Panc1 (cell line): ENCODE measurements around the gene EIF2D. TPM values are rescaled to one million over a fixed set of nuclear protein-coding genes. Genes with fewer than 3 reads are reported as not detected.

Source experiments
- ATAC-seq: fragments of 200-7000 bp; cut with Tn5 transposase; 2 replicates; pipeline ENCODE4 v1.9.1; 2020; ENCODE audit warnings: mild to moderate bottlenecking, moderate library complexity
- BruUV-seq: library from RNA; stranded (reverse); fragments of 400-500 nt; replicated peaks from 2 replicates; lab custom pipeline; 2021; lab: Mats Ljungman, UMichigan
- CTCF ChIA-PET: fragments of 300-600 bp; sonication (Branson Sonifier 250); formaldehyde crosslinking; loops from one replicate; lab custom pipeline; 2022; ENCODE audit warnings: antibody characterized with exemption; lab: Charles Lee
- POLR2A ChIA-PET: fragments of 300-600 bp; sonication (Branson Sonifier 250); formaldehyde crosslinking; loops from one replicate; lab custom pipeline; 2022; ENCODE audit warnings: antibody characterized with exemption; lab: Charles Lee
- DNase-seq: peaks from one replicate; pipeline ENCODE4 v3.0.0-alpha.2; 2010; ENCODE audit warnings: low read depth, low spot score
- H3K27ac ChIP-seq: 2 replicates; pipeline ENCODE4 v1.5.1; 2011; ENCODE audit warnings: mild to moderate bottlenecking, low read length, inconsistent platforms
- H3K27me3 ChIP-seq: fragments of 200-500 bp; sonication (Bioruptor generic); 2 replicates; pipeline ENCODE4 v1.6.0; 2014; ENCODE audit warnings: low read length, inconsistent platforms; ENCODE audit not compliant: control insufficient read depth, insufficient read depth
- H3K36me3 ChIP-seq: fragments of 200-500 bp; sonication (Bioruptor generic); 2 replicates; pipeline ENCODE4 v1.5.1; 2014; ENCODE audit warnings: inconsistent platforms, mild to moderate bottlenecking, low read length, moderate library complexity; ENCODE audit not compliant: control insufficient read depth, insufficient read depth
- H3K4me1 ChIP-seq: 2 replicates; pipeline ENCODE4 v1.5.1; 2011; ENCODE audit warnings: inconsistent platforms, mild to moderate bottlenecking, low read length, moderate library complexity; ENCODE audit not compliant: control insufficient read depth, insufficient read depth
- H3K4me3 ChIP-seq, 2 experiments: 2 replicates each; pipeline ENCODE4 v1.5.1; 2011 to 2012; ENCODE audit warnings: low read depth in 2 of 2, low read length in 2 of 2, mild to moderate bottlenecking in 2 of 2, inconsistent platforms in 1 of 2, moderate library complexity in 1 of 2
- H3K9me3 ChIP-seq: fragments of 200-500 bp; sonication (Bioruptor generic); 2 replicates; pipeline ENCODE4 v1.5.1; 2014; ENCODE audit warnings: low read depth, mild to moderate bottlenecking, inconsistent platforms, low read length, moderate library complexity; ENCODE audit not compliant: control insufficient read depth, insufficient read depth
- CTCF ChIP-seq: fragments of 450-650 bp; IDR thresholded peaks from 2 replicates; pipeline ENCODE4 v1.5.1; 2017; ENCODE audit warnings: mild to moderate bottlenecking
- POLR2AphosphoS5 ChIP-seq: IDR thresholded peaks from 2 replicates; pipeline ENCODE4 v1.6.1; 2012; ENCODE audit warnings: mild to moderate bottlenecking, low read depth, low read length, moderate library complexity
- REST ChIP-seq, 2 experiments: IDR thresholded peaks; 2 replicates each; pipeline ENCODE4 v1.6.1; 2011 to 2012; ENCODE audit warnings: low read depth in 2 of 2, control low read depth in 1 of 2, low read length in 1 of 2, mild to moderate bottlenecking in 1 of 2, moderate library complexity in 1 of 2; ENCODE audit not compliant: insufficient read depth in 1 of 2
- SIN3A ChIP-seq: IDR thresholded peaks from 2 replicates; pipeline ENCODE4 v1.6.1; 2012; ENCODE audit warnings: low read depth, mild to moderate bottlenecking, low read length, moderate library complexity, borderline replicate concordance; ENCODE audit not compliant: insufficient read depth
- TCF7L2 ChIP-seq: IDR thresholded peaks from 2 replicates; pipeline ENCODE4 v1.6.1; 2011; ENCODE audit warnings: mild to moderate bottlenecking, low read depth, low read length, inconsistent platforms
- in situ Hi-C: cut with HindIII; loops from 2 replicates; pipeline ENCODE4 v1.10.0; 2016; ENCODE audit warnings: low sequenced_read_pairs, low pct_unique_long_range_greater_than_20kb
- intact Hi-C: fragments of 100-400 bp; cut with micrococcal nuclease; formaldehyde crosslinking; loops from one replicate; pipeline ENCODE4 v1.10.0; 2022; ENCODE audit not compliant: unreplicated experiment
- total RNA-seq: library from RNA; stranded (reverse); gene quantifications from one replicate; pipeline ENCODE4 v1.2.1, GENCODE V29; 2021; ENCODE audit not compliant: unreplicated experiment

EIF2D gene
- total RNA-seq, 1 experiment from 2014 or later, result 28.7 TPM

- Histone ChIP-seq H3K9me3 (no peaks in the 10 kb centered on the region), H3K27ac (no peak overlapping the region), H3K27me3 (no peaks in the 10 kb centered on the region), H3K4me1 (no peaks in the 10 kb centered on the region), H3K4me3 (no peak overlapping the region), H3K36me3 (peaks cover 2% of the 10 kb centered on the region; the same call in 1 of the 2 replicates)
- in situ Hi-C loops (no loop called here), intact Hi-C loops (no loop called here)
- POLR2A ChIA-PET, result no interaction called here
- CTCF ChIA-PET, result no interaction called here
- DNase-seq (no peak), ATAC-seq (no peak)
- no peak for TF ChIP-seq SIN3A
- no peak for TF ChIP-seq TCF7L2
- TF ChIP-seq CTCF, result no peak
- BruUV-seq, result no TSS peak
These were observed 21.0 kb downstream of the EIF2D start for GRCh38 chr1:206591226-206591625.

GRCh38 chr1:206590025-206590758, 22.1 kb downstream of the EIF2D start:
- intact Hi-C loops (no loop called here), in situ Hi-C loops (no loop called here)
- ATAC-seq (no peak), DNase-seq (no peak)
- Histone ChIP-seq H3K36me3 (peaks cover 2% of the 10 kb centered on the region; the same call in 1 of the 2 replicates), H3K27me3 (no peaks in the 10 kb centered on the region), H3K9me3 (no peaks in the 10 kb centered on the region), H3K4me1 (no peaks in the 10 kb centered on the region), H3K27ac (no peak overlapping the region), H3K4me3 (no peak overlapping the region)
- TF ChIP-seq CTCF (peak; percentile 32; the same call in 1 of the 2 replicates), POLR2AphosphoS5 (no peak)
- ChIA-PET POLR2A (no interaction called here), CTCF (no interaction called here)
- no TSS peak for BruUV-seq

GRCh38 chr1:206589206-206589605, 23.1 kb downstream of the EIF2D start:
- ChIA-PET CTCF (no interaction called here), POLR2A (no interaction called here)
- ATAC-seq (no peak), DNase-seq (no peak)
- H3K27me3 ChIP-seq, result no peaks in the 10 kb centered on the region
- 0 out of 2 replicates have a peak, but pooled peaks cover 2% of the 10 kb centered on the region for H3K36me3 ChIP-seq
- H3K4me1 ChIP-seq, result no peaks in the 10 kb centered on the region
- in situ Hi-C loops, result no loop called here
- intact Hi-C loops, result loop anchor here (1.0 kb wide), 1 partner anchor 10 kb away; no protein-coding TSS in a partner anchor
- no peak overlapping the region for H3K4me3 ChIP-seq
- TF ChIP-seq POLR2AphosphoS5 (no peak), REST (IDR thresholded peaks at IDR 0.05; ENCODE audit: insufficient read depth in 1 of 2, low read depth in 2 of 2, low read length in 1 of 2) (no peak), SIN3A (no peak), CTCF (no peak), TCF7L2 (no peak)
- no peaks in the 10 kb centered on the region for H3K9me3 ChIP-seq
- BruUV-seq, result no TSS peak
- H3K27ac ChIP-seq, result no peak overlapping the region
